GM12878 (cell line): Measurements from ENCODE around the gene RECK.

Experiments used
- EZH2 ChIP-seq: IDR thresholded peaks from 2 replicates; pipeline ENCODE4 v1.6.1; 2012; ENCODE audit warnings: low read depth, mild to moderate bottlenecking, control low read depth, inconsistent platforms, low read length, borderline replicate concordance; ENCODE audit not compliant: control insufficient read depth
- MAX ChIP-seq: IDR thresholded peaks from 2 replicates; pipeline ENCODE4 v1.6.1; 2012; ENCODE audit warnings: low read depth, low read length, improper control_type of control experiment
- MYC ChIP-seq: IDR thresholded peaks from 2 replicates; pipeline ENCODE4 v1.6.1; 2011; ENCODE audit warnings: mild to moderate bottlenecking, low read length, moderate library complexity, inconsistent platforms; ENCODE audit not compliant: insufficient read depth, insufficient replicate concordance, insufficient read length, severe bottlenecking
- TBL1XR1 ChIP-seq: IDR thresholded peaks from 2 replicates; pipeline ENCODE4 v1.6.1; 2012; ENCODE audit warnings: low read depth, low read length, improper control_type of control experiment

- no peak for TF ChIP-seq MAX
- TF ChIP-seq EZH2: no peak
- no peak for TF ChIP-seq TBL1XR1
- no peak for TF ChIP-seq MYC
Observed at GRCh38 chr9:36074055-36074454, 37.3 kb downstream of the RECK start.
